K562 (cell line): ENCODE results near the gene NPM1. TPM values are rescaled to one million over a fixed set of nuclear protein-coding genes. Genes with fewer than 3 reads are reported as not detected.
A peak's percentile ranks its signal among the peaks of the same experiment; 100 is the strongest.

Experiments used
- MTF1 ChIP-seq: fragments of 250-450 bp; sonication (Bioruptor Pico); IDR thresholded peaks from 2 replicates; pipeline ENCODE4 v1.9.0; 2021; ENCODE audit warnings: moderate library complexity, mild to moderate bottlenecking, inconsistent platforms, borderline replicate concordance
- MYC ChIP-seq, 2 experiments: fragments of 250-450 bp in 1 of 2; sonication (Bioruptor Pico) in 1 of 2; IDR thresholded peaks; 2 replicates each; pipeline versions ENCODE4 v1.5.1 to v1.6.1; 2012 to 2021; ENCODE audit warnings: low read depth in 2 of 2, borderline replicate concordance in 1 of 2, improper control_type of control experiment in 1 of 2, low read length in 1 of 2, mild to moderate bottlenecking in 1 of 2, moderate library complexity in 1 of 2
- NCOR1 ChIP-seq: fragments of 450-650 bp; IDR thresholded peaks from 2 replicates; pipeline ENCODE4 v1.6.1; 2016; ENCODE audit warnings: mild to moderate bottlenecking, moderate library complexity
- NFXL1 ChIP-seq: fragments of 450-650 bp; formaldehyde crosslinking; IDR thresholded peaks from 2 replicates; pipeline ENCODE4 v1.4.0; 2021; ENCODE audit warnings: mild to moderate bottlenecking
- PHF21A ChIP-seq: fragments of 450-650 bp; IDR thresholded peaks from 2 replicates; pipeline ENCODE4 v1.6.1; 2017; ENCODE audit warnings: low read depth, borderline replicate concordance
- PRMT5 ChIP-seq: sonication (generic); formaldehyde crosslinking; IDR thresholded peaks from 2 replicates; pipeline ENCODE4 v1.5.0; 2020; ENCODE audit warnings: missing genetic modification reagents
- PTRF ChIP-seq: fragments of 450-650 bp; IDR thresholded peaks from 2 replicates; pipeline ENCODE4 v1.6.1; 2016; ENCODE audit warnings: mild to moderate bottlenecking, missing genetic modification characterization, missing compliant biosample characterization
- PYGO2 ChIP-seq: fragments of 450-650 bp; IDR thresholded peaks from 2 replicates; pipeline ENCODE4 v1.6.1; 2016; ENCODE audit warnings: mild to moderate bottlenecking, missing genetic modification characterization, moderate library complexity, missing compliant biosample characterization
- RBM15 ChIP-seq: fragments of 200-400 bp; formaldehyde crosslinking; IDR thresholded peaks from 2 replicates; pipeline ENCODE4 v1.6.1; 2018; ENCODE audit warnings: mild to moderate bottlenecking, low read length, moderate library complexity; ENCODE audit not compliant: insufficient read depth
- SMAD1 ChIP-seq: fragments of 150-350 bp; IDR thresholded peaks from 2 replicates; pipeline ENCODE4 v1.6.1; 2014; ENCODE audit warnings: low read length, low read depth; ENCODE audit not compliant: partially characterized antibody
- SRSF9 ChIP-seq: fragments of 200-400 bp; formaldehyde crosslinking; IDR thresholded peaks from 2 replicates; pipeline ENCODE4 v1.6.1; 2017; ENCODE audit warnings: low read depth, low read length, borderline replicate concordance
- TAF15 ChIP-seq: fragments of 200-400 bp; formaldehyde crosslinking; IDR thresholded peaks from 2 replicates; pipeline ENCODE4 v1.6.1; 2017; ENCODE audit warnings: mild to moderate bottlenecking, low read depth, low read length, moderate library complexity
- ZC3H11A ChIP-seq: IDR thresholded peaks from 2 replicates; pipeline ENCODE4 v1.6.1; 2012; ENCODE audit warnings: low read depth, low read length, improper control_type of control experiment
- ZFX ChIP-seq: sonication (generic); formaldehyde crosslinking; IDR thresholded peaks from 2 replicates; pipeline ENCODE4 v1.8.0; 2022; ENCODE audit warnings: mild to moderate bottlenecking, missing genetic modification reagents, moderate library complexity
- ZNF232 ChIP-seq: sonication (generic); formaldehyde crosslinking; IDR thresholded peaks from 2 replicates; pipeline ENCODE4 v1.8.0; 2022; ENCODE audit warnings: mild to moderate bottlenecking, missing genetic modification reagents
- ZNF785 ChIP-seq: fragments of 250-450 bp; sonication (Bioruptor Pico); IDR thresholded peaks from 2 replicates; pipeline ENCODE4 v1.4.0; 2020; ENCODE audit warnings: mild to moderate bottlenecking
- polyA plus RNA-seq, 8 experiments: library from polyadenylated mRNA; depleted of rRNA in 4 of 8; stranded (reverse) in 5 of 8; unstranded in 3 of 8; fragments of >200 nt; fragmentation: Nextera tagmentation in 2 of 8; fragmentation: Illumina TruSeq in 1 of 8; extraction: Ambion mirVana in 2 of 8; extraction: Trizol in 1 of 8; gene quantifications; 2 replicates each; pipeline versions ENCODE4 v1.2.1 to v1.2.3, GENCODE V29; 2011 to 2014; ENCODE audit warnings: inconsistent platforms in 1 of 8, missing spikeins in 1 of 8
- total RNA-seq, 7 experiments: library from RNA; depleted of rRNA in 6 of 7; stranded (reverse); fragments of >200 nt in 6 of 7; fragmentation: Illumina TruSeq in 2 of 7; extraction: Trizol in 2 of 7; gene quantifications; 2 replicates each; pipeline versions ENCODE4 v1.2.1 to v1.2.3, GENCODE V29; 2011 to 2021; ENCODE audit warnings: low replicate concordance in 1 of 7
- TF ChIP-seq, protein P1 (sequence below): fragments of 150-350 bp; conservative IDR thresholded peaks from 2 replicates; pipeline ENCODE4 v1.6.1; 2014; ENCODE audit warnings: low read length
- TF ChIP-seq, protein P2 (sequence below): fragments of 450-650 bp; IDR thresholded peaks from 2 replicates; pipeline ENCODE4 v1.6.1; 2017; ENCODE audit warnings: antibody characterized with exemption, mild to moderate bottlenecking
- TF ChIP-seq, protein P3 (sequence below): fragments of 450-650 bp; IDR thresholded peaks from 2 replicates; pipeline ENCODE4 v1.6.1; 2016; ENCODE audit warnings: borderline replicate concordance

Gene NPM1
- total and polyA plus RNA-seq, 9 of the 15 experiments (the other 6 are each of a cell fraction or from before 2014, with no cell fraction given): 2,438 to 6,909 (median 5,639) TPM

DNA sequence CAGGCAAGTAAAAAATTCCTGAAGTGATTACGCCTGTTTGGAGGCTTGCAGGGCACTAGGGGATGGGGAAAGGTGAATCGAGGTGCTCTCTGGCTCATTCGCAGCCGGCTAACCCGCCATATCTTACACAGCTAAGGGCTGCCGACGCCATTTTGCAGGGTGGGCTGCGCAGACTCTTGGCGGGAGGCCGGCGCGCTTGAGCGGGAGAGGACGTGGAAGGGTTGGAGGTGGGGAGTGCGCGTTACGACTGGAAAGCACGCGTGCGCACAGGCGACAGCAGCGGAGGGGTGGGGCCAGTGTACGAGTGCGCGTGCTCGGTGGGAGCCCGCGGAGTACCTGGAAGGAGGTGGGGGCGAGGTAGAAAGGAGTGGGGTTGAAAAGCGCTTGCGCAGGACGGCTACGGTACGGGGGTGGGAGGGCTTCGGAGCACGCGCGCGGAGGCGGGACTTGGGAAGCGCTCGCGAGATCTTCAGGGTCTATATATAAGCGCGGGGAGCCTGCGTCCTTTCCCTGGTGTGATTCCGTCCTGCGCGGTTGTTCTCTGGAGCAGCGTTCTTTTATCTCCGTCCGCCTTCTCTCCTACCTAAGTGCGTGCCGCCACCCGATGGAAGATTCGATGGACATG, at the start of gene NPM1 (continued):
- TF ChIP-seq PRMT5 (CRISPR knock-in tag) (no peak), NCOR1 (no peak; the same call in 1 of the 2 replicates), ZNF232 (CRISPR knock-in tag) (peak; percentile 86; the same call in 1 of the 2 replicates), MTF1 (CRISPR knock-in tag) (no peak), TAF15 (no peak), PHF21A (no peak), ZNF785 (CRISPR knock-in tag) (no peak), ZFX (CRISPR knock-in tag) (peak; percentile 56), NFXL1 (CRISPR knock-in tag) (no peak), SRSF9 (no peak), MYC (IDR thresholded peaks at IDR 0.05; ENCODE audit: low read depth, low read length) (peak; percentile 77), MYC (CRISPR knock-in tag; IDR thresholded peaks at IDR 0.05; ENCODE audit: borderline replicate concordance, low read depth) (no peak), ZC3H11A (no peak), PYGO2 (tag) (no peak), SMAD1 (peak; percentile 93), RBM15 (no peak), PTRF (no peak)
- TF ChIP-seq, protein P1, sequence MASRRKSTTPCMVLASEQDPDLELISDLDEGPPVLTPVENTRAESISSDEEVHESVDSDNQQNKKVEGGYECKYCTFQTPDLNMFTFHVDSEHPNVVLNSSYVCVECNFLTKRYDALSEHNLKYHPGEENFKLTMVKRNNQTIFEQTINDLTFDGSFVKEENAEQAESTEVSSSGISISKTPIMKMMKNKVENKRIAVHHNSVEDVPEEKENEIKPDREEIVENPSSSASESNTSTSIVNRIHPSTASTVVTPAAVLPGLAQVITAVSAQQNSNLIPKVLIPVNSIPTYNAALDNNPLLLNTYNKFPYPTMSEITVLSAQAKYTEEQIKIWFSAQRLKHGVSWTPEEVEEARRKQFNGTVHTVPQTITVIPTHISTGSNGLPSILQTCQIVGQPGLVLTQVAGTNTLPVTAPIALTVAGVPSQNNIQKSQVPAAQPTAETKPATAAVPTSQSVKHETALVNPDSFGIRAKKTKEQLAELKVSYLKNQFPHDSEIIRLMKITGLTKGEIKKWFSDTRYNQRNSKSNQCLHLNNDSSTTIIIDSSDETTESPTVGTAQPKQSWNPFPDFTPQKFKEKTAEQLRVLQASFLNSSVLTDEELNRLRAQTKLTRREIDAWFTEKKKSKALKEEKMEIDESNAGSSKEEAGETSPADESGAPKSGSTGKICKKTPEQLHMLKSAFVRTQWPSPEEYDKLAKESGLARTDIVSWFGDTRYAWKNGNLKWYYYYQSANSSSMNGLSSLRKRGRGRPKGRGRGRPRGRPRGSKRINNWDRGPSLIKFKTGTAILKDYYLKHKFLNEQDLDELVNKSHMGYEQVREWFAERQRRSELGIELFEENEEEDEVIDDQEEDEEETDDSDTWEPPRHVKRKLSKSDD: no peak
- TF ChIP-seq, protein P2, sequence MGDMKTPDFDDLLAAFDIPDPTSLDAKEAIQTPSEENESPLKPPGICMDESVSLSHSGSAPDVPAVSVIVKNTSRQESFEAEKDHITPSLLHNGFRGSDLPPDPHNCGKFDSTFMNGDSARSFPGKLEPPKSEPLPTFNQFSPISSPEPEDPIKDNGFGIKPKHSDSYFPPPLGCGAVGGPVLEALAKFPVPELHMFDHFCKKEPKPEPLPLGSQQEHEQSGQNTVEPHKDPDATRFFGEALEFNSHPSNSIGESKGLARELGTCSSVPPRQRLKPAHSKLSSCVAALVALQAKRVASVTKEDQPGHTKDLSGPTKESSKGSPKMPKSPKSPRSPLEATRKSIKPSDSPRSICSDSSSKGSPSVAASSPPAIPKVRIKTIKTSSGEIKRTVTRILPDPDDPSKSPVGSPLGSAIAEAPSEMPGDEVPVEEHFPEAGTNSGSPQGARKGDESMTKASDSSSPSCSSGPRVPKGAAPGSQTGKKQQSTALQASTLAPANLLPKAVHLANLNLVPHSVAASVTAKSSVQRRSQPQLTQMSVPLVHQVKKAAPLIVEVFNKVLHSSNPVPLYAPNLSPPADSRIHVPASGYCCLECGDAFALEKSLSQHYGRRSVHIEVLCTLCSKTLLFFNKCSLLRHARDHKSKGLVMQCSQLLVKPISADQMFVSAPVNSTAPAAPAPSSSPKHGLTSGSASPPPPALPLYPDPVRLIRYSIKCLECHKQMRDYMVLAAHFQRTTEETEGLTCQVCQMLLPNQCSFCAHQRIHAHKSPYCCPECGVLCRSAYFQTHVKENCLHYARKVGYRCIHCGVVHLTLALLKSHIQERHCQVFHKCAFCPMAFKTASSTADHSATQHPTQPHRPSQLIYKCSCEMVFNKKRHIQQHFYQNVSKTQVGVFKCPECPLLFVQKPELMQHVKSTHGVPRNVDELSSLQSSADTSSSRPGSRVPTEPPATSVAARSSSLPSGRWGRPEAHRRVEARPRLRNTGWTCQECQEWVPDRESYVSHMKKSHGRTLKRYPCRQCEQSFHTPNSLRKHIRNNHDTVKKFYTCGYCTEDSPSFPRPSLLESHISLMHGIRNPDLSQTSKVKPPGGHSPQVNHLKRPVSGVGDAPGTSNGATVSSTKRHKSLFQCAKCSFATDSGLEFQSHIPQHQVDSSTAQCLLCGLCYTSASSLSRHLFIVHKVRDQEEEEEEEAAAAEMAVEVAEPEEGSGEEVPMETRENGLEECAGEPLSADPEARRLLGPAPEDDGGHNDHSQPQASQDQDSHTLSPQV: no peak
- TF ChIP-seq, protein P3, sequence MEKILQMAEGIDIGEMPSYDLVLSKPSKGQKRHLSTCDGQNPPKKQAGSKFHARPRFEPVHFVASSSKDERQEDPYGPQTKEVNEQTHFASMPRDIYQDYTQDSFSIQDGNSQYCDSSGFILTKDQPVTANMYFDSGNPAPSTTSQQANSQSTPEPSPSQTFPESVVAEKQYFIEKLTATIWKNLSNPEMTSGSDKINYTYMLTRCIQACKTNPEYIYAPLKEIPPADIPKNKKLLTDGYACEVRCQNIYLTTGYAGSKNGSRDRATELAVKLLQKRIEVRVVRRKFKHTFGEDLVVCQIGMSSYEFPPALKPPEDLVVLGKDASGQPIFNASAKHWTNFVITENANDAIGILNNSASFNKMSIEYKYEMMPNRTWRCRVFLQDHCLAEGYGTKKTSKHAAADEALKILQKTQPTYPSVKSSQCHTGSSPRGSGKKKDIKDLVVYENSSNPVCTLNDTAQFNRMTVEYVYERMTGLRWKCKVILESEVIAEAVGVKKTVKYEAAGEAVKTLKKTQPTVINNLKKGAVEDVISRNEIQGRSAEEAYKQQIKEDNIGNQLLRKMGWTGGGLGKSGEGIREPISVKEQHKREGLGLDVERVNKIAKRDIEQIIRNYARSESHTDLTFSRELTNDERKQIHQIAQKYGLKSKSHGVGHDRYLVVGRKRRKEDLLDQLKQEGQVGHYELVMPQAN: no peak; the same call in 1 of the 2 replicates
